ENCODE data around the gene SETD9.

The SETD9 gene, protein sequence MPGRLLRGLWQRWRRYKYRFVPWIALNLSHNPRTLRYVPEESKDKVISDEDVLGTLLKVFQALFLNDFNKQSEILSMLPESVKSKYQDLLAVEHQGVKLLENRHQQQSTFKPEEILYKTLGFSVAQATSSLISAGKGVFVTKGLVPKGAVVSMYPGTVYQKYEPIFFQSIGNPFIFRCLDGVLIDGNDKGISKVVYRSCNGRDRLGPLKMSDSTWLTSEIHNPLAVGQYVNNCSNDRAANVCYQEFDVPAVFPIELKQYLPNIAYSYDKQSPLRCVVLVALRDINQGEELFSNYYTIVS

GRCh38 chr5:56909294-56910209 lies at the start of gene SETD9:
SETD9 (plus strand) TSS chr5:56909596; CDS start chr5:56909646, 50 bp downstream.
- peak; percentile 99 for DNase-seq (ENCODE audit: low spot score)

GRCh38 chr5:56861893-56862485 lies 47.4 kb upstream of the SETD9 start:
- DNase-seq (ENCODE audit: low spot score), result no peak

DNA sequence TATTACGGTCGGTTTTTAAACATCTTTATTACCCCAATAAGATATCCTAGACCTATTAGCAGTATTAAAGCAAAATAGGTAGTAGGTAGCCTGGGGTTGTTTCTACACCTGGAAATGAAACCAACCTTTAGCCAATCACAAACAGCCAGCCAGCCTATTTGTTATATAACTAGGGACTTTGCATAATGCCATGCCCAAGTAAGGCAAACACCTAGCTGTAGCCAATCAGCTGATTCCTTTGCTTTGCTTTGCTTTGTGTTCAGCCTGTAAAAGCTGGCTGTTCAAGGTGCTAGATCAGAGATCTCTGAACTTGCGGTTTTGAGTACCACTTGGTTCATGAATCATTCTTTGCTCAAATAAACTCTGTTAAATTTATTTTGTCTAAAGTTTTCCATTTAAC lies 46.5 kb upstream of the SETD9 start:
- DNase-seq (ENCODE audit: low spot score), result no peak

DNA sequence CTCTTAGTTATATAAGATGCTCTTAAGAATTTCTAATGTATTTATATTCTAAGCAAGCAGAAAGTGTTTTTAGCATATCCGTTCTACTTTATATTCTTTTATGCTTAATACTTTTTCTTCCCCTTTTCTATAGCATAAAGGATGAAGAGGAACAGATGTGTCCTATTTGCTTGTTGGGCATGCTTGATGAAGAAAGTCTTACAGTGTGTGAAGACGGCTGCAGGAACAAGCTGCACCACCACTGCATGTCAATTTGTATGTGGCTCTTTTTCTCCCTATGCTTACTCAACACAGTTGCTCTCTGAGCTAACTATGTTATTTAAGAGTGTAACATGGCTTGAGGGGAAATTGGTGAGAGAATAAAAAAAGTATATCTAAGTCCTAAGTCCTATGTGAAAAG lies 37.6 kb upstream of the SETD9 start:
- no peak for DNase-seq (ENCODE audit: low spot score)

DNA sequence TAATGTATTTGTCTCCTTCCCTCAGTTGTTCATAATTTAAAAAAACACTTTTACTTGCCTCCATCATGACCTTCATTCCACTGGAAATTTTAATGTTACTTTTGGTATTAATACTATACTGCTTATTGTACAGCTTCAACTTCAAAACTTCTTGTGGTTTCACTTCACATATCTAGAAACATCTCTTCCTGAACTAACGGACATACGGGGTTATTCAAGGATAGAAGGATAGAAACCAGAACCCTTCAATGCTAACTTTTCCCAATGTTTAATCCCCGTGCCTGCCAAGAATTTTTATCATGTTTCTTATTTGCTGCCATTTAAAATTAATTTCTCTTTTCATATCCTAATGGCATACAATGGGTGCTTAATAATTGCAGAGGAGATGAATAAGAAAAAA lies 36.3 kb upstream of the SETD9 start:
- no peak for DNase-seq (ENCODE audit: low spot score)

DNA sequence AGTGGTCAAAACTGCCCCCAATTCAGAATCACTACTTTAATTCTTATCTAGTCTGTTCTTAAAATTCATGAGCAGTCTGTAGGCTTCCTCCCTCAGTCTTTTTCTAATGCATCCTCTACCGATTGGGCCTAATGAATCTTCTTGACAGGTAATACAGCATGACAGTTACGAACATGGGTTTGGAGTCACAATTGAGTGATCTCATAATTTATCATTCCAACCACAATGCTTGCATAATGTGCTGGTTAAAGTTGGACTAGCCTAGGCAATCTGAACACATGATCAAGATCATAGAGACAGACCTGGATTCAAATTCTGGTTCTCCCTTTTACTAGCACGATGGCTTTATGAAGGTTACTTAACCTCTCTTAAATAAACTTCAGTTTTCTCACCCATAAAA lies 33.1 kb upstream of the SETD9 start:
- DNase-seq (ENCODE audit: low spot score), result no peak

DNA sequence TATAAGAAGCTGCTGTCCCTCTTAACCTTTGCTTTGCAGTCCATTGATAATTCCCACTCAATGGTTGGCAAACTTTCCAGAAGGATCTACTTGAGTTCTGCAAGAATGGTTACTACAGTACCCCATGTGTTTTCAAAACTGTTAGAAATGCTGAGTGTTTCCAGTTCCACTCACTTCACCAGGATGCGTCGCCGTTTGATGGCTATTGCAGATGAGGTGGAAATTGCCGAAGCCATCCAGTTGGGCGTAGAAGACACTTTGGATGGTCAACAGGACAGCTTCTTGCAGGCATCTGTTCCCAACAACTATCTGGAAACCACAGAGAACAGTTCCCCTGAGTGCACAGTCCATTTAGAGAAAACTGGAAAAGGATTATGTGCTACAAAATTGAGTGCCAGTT lies 27.8 kb upstream of the SETD9 start:
- DNase-seq (ENCODE audit: low spot score), result no peak

DNA sequence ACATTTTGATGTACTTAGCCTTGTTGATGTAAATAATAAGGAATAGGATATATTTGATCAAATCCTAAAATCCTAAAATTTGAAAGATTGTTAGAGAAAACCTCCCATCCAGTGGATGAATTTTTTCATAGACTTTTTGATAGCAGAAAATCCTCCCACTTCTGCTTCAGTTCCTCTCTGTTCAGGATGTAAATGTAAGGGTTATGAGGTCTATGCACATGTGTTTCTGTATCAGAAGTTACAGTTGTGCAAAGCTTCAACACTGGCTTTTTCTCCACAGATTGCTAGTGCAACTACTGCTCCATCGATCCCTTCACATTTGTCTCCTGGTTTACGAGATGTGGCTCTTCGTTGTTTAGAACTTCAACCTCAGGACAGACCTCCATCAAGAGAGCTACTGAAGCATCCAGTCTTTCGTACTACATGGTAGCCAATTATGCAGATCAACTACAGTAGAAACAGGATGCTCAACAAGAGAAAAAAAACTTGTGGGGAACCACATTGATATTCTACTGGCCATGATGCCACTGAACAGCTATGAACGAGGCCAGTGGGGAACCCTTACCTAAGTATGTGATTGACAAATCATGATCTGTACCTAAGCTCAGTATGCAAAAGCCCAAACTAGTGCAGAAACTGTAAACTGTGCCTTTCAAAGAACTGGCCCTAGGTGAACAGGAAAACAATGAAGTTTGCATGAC lies 16.0 kb upstream of the SETD9 start:
- no peak for DNase-seq (ENCODE audit: low spot score)

DNA sequence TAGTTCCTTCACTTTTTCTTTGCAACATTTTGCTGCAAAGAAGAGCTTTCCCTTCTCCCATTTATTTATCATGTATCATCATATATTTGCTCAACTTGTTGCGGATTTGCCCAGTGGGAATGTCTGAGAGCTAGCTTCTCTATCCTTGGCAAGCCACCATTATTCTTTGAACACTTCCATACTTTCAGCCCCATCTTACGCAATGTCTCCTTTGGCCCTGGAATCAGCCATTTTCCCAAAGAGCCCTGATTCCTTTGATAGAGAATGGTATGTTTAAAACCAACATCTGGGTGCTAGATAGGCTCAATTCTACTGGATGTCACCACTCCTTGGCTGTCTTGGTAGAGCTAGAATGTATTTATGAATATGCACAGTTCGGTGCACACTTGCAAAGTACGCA lies 12.6 kb upstream of the SETD9 start:
- no peak for DNase-seq (ENCODE audit: low spot score)

GRCh38 chr5:56898213-56898612 lies 11.2 kb upstream of the SETD9 start:
- DNase-seq (ENCODE audit: low spot score), result no peak

- no peak for DNase-seq (ENCODE audit: low spot score)
Measured at GRCh38 chr5:56900395-56900794, 9.0 kb upstream of the SETD9 start.

DNA sequence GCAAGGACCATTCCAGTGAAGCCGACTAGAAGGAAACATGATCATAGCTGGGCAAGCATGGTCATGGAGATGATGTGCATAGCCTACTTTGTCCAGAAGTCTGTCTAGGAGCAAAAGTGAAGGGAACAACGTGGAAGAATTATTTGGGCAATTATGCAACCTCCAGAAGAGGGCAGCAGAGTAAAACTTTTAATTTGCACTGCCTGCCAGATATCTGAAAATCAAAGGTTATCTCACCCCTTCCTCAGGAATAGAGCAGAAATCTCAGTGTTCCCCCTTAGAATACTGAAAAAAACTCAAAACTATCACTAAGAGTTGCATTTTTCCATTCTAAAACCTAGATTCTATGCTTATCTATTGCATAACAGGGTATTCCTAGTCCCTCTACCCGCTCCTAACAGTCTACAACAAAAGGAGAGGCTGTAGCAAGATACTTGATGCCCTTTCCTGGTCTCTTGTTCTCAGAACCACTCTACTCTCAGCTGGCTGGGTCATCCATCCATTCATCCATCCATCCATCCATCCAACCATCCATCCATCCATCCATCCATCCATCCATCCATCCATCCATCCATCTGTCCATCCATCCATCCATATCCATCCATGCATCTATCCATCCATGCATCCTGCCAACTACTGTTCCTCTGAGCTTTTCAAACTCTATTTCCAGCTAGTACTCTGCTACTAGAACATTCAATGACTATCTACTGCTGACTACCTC lies 8.4 kb upstream of the SETD9 start:
- no peak for DNase-seq (ENCODE audit: low spot score)

- DNase-seq (ENCODE audit: low spot score), result no peak
Measured at GRCh38 chr5:56908942-56909293, 478 bp upstream of the SETD9 start.

DNA sequence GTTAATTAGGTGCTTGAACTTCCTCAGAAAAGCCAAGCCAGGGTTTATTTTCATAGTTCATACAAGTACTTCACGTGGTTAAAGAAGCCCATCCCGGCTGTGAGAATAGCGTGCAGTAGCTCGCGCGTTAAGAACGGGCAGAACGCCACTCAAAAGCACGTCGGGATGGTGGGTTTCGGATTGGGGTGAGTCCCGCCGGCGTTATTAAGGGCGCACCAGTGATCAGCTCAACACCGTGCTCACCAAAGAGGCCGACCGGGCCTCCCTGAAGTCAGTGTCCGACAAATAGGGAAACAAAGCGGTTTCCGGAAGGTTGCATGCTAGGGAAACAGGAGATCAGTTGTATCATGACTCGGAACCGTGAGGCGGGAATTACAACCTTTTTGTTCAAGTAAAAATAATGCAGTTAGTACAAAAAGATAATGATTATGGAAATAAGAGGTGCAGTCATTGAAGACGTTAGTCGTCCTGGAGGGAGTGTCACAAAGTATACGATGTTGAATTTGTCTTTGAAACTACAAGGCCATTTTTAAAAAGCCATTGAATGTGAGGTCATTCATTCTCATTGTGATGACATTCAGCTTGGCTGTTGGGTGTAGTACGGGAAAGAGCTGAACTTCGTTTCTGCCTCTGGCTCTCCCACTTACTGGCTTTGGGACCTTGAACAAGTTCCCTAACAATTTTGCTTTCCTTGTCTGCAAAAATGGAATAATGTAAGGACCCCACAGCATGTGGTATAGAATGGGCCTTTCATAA lies 992 bp downstream of the SETD9 start:
- no peak for DNase-seq (ENCODE audit: low spot score)

DNA sequence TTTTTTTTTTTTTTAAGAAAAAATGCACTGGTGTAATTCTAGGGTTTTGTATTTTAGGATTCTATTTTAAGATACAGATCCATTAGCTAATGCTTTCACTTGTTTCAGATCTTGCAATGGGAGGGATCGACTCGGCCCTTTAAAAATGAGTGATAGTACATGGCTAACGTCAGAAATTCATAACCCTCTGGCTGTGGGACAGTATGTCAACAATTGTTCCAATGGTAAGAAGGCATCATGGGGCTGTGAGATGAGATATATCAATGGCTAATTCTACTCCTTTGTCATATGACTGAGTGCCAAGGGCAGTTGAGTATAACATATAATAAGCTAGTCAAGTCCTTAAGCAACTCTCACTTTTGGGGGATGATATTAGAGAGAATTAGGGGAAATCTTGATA lies 4.4 kb downstream of the SETD9 start:
- no peak for DNase-seq (ENCODE audit: low spot score)

DNA sequence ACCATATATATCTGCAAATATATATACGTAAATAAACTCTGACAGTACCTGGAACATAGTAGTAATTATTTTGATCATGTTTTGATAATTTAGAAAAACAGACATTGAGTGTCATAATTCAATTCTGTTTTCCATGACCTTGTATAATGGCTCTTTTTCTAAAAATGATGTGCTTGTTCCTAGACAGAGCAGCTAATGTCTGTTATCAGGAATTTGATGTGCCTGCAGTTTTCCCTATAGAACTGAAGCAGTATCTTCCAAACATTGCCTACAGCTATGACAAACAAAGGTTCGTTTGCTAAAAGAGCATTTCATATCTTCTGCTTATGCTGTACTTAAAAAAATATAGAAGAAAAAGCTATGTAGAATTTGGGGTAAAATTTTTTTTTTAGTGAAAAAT lies 5.3 kb downstream of the SETD9 start:
- DNase-seq (ENCODE audit: low spot score), result no peak

GRCh38 chr5:56917534-56917933 lies 8.1 kb downstream of the SETD9 start:
- DNase-seq (ENCODE audit: low spot score), result no peak

DNA sequence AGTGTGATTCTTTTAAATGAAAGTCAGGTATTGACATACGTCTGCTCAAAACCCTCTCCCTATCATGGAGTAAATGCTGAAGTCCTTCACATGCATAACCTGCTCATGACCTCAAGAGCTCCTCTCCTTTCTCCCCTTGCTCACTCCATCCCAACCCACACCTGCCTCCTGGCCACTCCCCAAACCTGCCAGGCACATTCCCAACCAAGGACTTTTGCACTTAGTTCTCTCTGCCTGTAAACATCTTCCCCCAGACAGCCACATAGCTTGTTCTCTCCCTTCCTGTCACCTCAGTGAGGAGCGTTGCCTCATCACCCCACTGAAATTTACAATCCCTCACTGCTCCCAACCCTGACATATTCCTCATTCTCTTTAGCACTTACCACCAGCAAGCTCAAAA lies 8.7 kb downstream of the SETD9 start:
- no peak for DNase-seq (ENCODE audit: low spot score)

GRCh38 chr5:56919942-56920662 lies 10.7 kb downstream of the SETD9 start:
- no peak for DNase-seq (ENCODE audit: low spot score)

- DNase-seq (ENCODE audit: low spot score), result no peak
Measured at GRCh38 chr5:56922922-56923321, 13.5 kb downstream of the SETD9 start.

All from left forelimb (tissue), 1 donor.